HepG2 (cell line): ENCODE data around the gene HSPA1A. TPM values are rescaled to one million over a fixed set of nuclear protein-coding genes. Genes with fewer than 3 reads are reported as not detected.
A peak's percentile ranks its signal among the peaks of the same experiment; 100 is the strongest.

Experiments used
- CERS6 ChIP-seq: sonication (generic); formaldehyde crosslinking; IDR thresholded peaks from 2 replicates; pipeline ENCODE4 v1.5.0; 2020; ENCODE audit warnings: missing genetic modification reagents
- CSRNP2 ChIP-seq: sonication (generic); formaldehyde crosslinking; conservative IDR thresholded peaks from 2 replicates; pipeline ENCODE4 v1.8.0; 2022; ENCODE audit warnings: low read depth, missing genetic modification reagents
- DRAP1 ChIP-seq: IDR thresholded peaks from 2 replicates; pipeline ENCODE4 v1.6.1; 2016; ENCODE audit warnings: missing genetic modification reagents, missing compliant biosample characterization
- ELF3 ChIP-seq: IDR thresholded peaks from 2 replicates; pipeline ENCODE4 v1.6.1; 2016; ENCODE audit warnings: missing genetic modification reagents, missing compliant biosample characterization
- HDAC2 ChIP-seq: sonication (generic); formaldehyde crosslinking; IDR thresholded peaks from 2 replicates; pipeline ENCODE4 v1.4.0; 2020; ENCODE audit warnings: missing genetic modification reagents
- IKZF4 ChIP-seq: sonication (generic); formaldehyde crosslinking; IDR thresholded peaks from 2 replicates; pipeline ENCODE4 v1.5.1; 2020; ENCODE audit warnings: borderline replicate concordance, mild to moderate bottlenecking, low read depth, missing genetic modification reagents; ENCODE audit errors: not compliant biosample characterization
- MIER2 ChIP-seq: IDR thresholded peaks from 2 replicates; pipeline ENCODE4 v1.6.1; 2016; ENCODE audit warnings: missing biosample characterization, missing genetic modification reagents
- NCOA1 ChIP-seq: sonication (generic); formaldehyde crosslinking; IDR thresholded peaks from 2 replicates; pipeline ENCODE4 v1.9.0; 2021; ENCODE audit warnings: missing genetic modification reagents
- NFKB2 ChIP-seq: sonication (generic); formaldehyde crosslinking; IDR thresholded peaks from 2 replicates; pipeline ENCODE4 v1.4.0; 2020; ENCODE audit warnings: missing genetic modification reagents, borderline replicate concordance
- PITX1 ChIP-seq: sonication (generic); formaldehyde crosslinking; IDR thresholded peaks from 2 replicates; pipeline ENCODE4 v1.5.1; 2020; ENCODE audit warnings: mild to moderate bottlenecking, missing genetic modification reagents
- SIN3A ChIP-seq: IDR thresholded peaks from 2 replicates; pipeline ENCODE4 v1.6.1; 2011; ENCODE audit warnings: low read depth, mild to moderate bottlenecking, control low read depth, low read length, borderline replicate concordance
- SMAD3 ChIP-seq: sonication (generic); formaldehyde crosslinking; IDR thresholded peaks from 2 replicates; pipeline ENCODE4 v1.4.0; 2020; ENCODE audit warnings: missing genetic modification reagents
- TBP ChIP-seq: sonication (generic); formaldehyde crosslinking; IDR thresholded peaks from 2 replicates; pipeline ENCODE4 v1.5.0; 2020; ENCODE audit warnings: missing genetic modification reagents
- TP53 ChIP-seq: sonication (generic); formaldehyde crosslinking; conservative IDR thresholded peaks from 2 replicates; pipeline ENCODE4 v1.4.0; 2020; ENCODE audit warnings: missing genetic modification reagents
- ZBTB25 ChIP-seq: IDR thresholded peaks from 2 replicates; pipeline ENCODE4 v1.6.1; 2018; ENCODE audit warnings: missing genetic modification reagents
- ZBTB37 ChIP-seq: sonication (generic); formaldehyde crosslinking; IDR thresholded peaks from 2 replicates; pipeline ENCODE4 v1.4.0; 2020; ENCODE audit warnings: mild to moderate bottlenecking, missing genetic modification reagents
- ZFP82 ChIP-seq: sonication (generic); formaldehyde crosslinking; IDR thresholded peaks from 2 replicates; pipeline ENCODE4 v1.5.1; 2020; ENCODE audit warnings: mild to moderate bottlenecking, missing genetic modification reagents, borderline replicate concordance
- ZNF33B ChIP-seq: sonication (generic); formaldehyde crosslinking; IDR thresholded peaks from 2 replicates; pipeline ENCODE4 v1.5.1; 2020; ENCODE audit warnings: mild to moderate bottlenecking, missing genetic modification reagents
- ZNF574 ChIP-seq: sonication (generic); formaldehyde crosslinking; IDR thresholded peaks from 2 replicates; pipeline ENCODE4 v1.4.0; 2020; ENCODE audit warnings: missing genetic modification reagents
- ZNF598 ChIP-seq: sonication (generic); formaldehyde crosslinking; IDR thresholded peaks from 2 replicates; pipeline ENCODE4 v1.5.1; 2020; ENCODE audit warnings: mild to moderate bottlenecking, missing genetic modification reagents, borderline replicate concordance
- ZNF709 ChIP-seq: sonication (generic); formaldehyde crosslinking; IDR thresholded peaks from 2 replicates; pipeline ENCODE4 v1.5.0; 2020; ENCODE audit warnings: mild to moderate bottlenecking, missing genetic modification reagents
- polyA plus RNA-seq, 8 experiments: library from polyadenylated mRNA; depleted of rRNA in 3 of 8; stranded (reverse) in 7 of 8; unstranded in 1 of 8; fragments of >200 nt; fragmentation: Illumina TruSeq in 4 of 8; extraction: Trizol in 4 of 8; gene quantifications; 2 replicates each; pipeline versions ENCODE4 v1.2.1 to v1.2.3, GENCODE V29; 2011 to 2016; ENCODE audit warnings: low read depth in 4 of 8, missing spikeins in 1 of 8, mixed read lengths in 1 of 8; ENCODE audit not compliant: insufficient read depth in 1 of 8
- total RNA-seq, 5 experiments: library from RNA; depleted of rRNA; stranded (reverse); fragments of >200 nt; fragmentation: Illumina TruSeq; extraction: Trizol; gene quantifications; 2 replicates each; pipeline ENCODE4 v1.2.3, GENCODE V29; 2016; ENCODE audit warnings: low read depth in 1 of 5

Gene HSPA1A
- total and polyA plus RNA-seq, 2 of the 13 experiments (the other 11 are each of a cell fraction or from before 2014, with no cell fraction given) = 44.5 to 85.0 TPM

- TF ChIP-seq ZNF574 (CRISPR knock-in tag) = peak; percentile 57; the same call in 1 of the 2 replicates
- TF ChIP-seq HDAC2 = no peak; the same call in none of the 2 replicates
- TF ChIP-seq ZBTB37 (CRISPR knock-in tag) = no peak
- peak; percentile 56; the same call in 1 of the 2 replicates for TF ChIP-seq DRAP1 (CRISPR knock-in tag)
- no peak for TF ChIP-seq CSRNP2 (CRISPR knock-in tag)
- no peak; the same call in 1 of the 2 replicates for TF ChIP-seq ZNF709 (CRISPR knock-in tag)
- TF ChIP-seq TP53 (CRISPR knock-in tag) = no peak
- no peak for TF ChIP-seq TBP (CRISPR knock-in tag)
- TF ChIP-seq ZFP82 = 0 out of 2 replicates have a peak, but pooled peaks have one; percentile 47
- 0 out of 2 replicates have a peak, but pooled peaks have one; percentile 36 for TF ChIP-seq PITX1 (CRISPR knock-in tag)
- TF ChIP-seq ZBTB25 (CRISPR knock-in tag) = peak; percentile 50; the same call in 1 of the 2 replicates
- TF ChIP-seq NFKB2 = peak; percentile 16; the same call in 1 of the 2 replicates
- no peak for TF ChIP-seq CERS6
- peak; percentile 56; the same call in 1 of the 2 replicates for TF ChIP-seq MIER2 (CRISPR knock-in tag)
- TF ChIP-seq IKZF4 (CRISPR knock-in tag) = no peak
- TF ChIP-seq NCOA1 (CRISPR knock-in tag) = no peak
- TF ChIP-seq SMAD3 (CRISPR knock-in tag) = peak; percentile 27; the same call in 1 of the 2 replicates
- TF ChIP-seq SIN3A = no peak
- TF ChIP-seq ZNF598 (CRISPR knock-in tag) = no peak
- TF ChIP-seq ZNF33B = no peak
- no peak; the same call in 1 of the 2 replicates for TF ChIP-seq ELF3 (CRISPR knock-in tag)
Observed at GRCh38 chr6:31776989-31777666, 38.2 kb upstream of the HSPA1A start, which contains the start of gene VWA7 (continued).
